NOMO-1 treated with dmso at 0.1 percent for 144 hours (cell line): ENCODE data around the gene SLC2A6.

Source experiments
- DNase-seq: peaks from one replicate; lab custom pipeline; 2025; ENCODE audit not compliant: unreplicated experiment; lab: John Stamatoyannopoulos, UW

SLC2A6 gene

GRCh38 chr9:133516256-133516960 is 37.5 kb upstream of the SLC2A6 start:
- no peak for DNase-seq

DNA sequence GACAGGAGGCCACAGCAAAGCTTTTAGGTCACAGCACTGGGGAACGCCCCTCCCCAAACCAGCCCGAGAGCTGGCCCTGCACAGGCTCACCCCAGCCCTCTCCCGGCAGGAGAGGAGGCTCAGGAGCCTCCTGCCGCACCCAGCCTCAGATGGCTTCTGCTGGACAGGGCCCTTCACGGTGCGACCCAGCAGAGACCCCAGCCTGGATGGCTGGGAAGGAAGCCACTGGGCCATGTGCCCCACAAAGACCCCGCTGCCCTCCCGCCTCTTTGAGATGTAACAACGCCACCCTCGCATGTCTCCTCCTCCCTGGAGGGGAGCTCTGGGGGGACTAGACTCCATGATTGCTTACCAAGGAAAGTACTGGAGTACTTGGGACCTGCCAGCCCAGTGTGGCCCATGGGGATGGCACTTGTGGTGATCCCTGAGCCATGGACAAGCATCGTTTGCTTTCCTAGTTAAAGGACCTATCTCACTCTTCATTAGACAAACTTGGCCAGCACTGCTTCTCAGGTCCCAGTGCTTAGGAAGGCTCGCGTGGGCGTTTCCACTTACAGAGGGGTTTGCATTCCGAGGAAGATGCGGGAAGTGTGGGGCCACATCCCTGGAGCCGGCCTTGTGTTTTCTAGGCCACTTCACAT is 36.8 kb upstream of the SLC2A6 start:
- no peak for DNase-seq

GRCh38 chr9:133515240-133515610 is 36.3 kb upstream of the SLC2A6 start:
- no peak for DNase-seq

DNA sequence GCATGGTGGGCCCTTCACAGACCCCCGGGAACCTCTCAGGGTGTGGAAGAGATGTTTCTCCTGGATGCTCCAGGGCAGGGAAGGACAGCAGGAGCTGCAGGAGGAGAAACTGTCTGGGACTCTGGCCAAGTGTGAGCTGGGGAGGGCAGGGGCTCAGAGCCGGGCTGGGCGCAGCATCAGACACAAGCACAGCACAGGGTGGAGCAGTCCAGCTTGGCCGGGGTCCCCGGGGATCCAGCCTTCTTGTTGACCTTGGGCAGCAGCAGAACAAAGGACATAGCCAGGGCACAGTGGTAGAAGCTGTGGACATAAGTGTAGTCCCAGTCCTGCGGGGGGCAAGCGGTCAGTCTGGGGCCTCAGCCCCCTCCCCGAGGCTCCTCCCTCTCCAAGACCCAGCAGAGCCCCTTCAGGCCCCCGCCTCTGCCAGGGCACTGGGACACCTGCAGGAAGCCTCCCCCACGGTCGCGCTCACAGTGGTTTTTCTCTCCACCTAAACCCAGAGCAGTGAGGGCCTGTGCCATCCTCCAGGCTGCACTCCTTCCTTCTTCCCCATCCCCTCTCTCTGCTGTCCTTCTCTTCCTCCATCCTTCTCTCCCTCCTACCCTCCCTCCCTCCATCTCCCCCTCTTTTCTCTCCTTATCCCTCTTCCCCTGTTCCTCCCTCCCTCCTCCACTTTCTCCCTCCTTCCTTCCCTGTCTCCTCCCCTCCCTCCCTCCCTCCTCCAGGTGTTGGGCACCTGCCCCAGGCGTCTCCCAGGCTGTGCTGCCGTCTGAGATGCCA is 35.8 kb upstream of the SLC2A6 start:
- DNase-seq = no peak

DNA sequence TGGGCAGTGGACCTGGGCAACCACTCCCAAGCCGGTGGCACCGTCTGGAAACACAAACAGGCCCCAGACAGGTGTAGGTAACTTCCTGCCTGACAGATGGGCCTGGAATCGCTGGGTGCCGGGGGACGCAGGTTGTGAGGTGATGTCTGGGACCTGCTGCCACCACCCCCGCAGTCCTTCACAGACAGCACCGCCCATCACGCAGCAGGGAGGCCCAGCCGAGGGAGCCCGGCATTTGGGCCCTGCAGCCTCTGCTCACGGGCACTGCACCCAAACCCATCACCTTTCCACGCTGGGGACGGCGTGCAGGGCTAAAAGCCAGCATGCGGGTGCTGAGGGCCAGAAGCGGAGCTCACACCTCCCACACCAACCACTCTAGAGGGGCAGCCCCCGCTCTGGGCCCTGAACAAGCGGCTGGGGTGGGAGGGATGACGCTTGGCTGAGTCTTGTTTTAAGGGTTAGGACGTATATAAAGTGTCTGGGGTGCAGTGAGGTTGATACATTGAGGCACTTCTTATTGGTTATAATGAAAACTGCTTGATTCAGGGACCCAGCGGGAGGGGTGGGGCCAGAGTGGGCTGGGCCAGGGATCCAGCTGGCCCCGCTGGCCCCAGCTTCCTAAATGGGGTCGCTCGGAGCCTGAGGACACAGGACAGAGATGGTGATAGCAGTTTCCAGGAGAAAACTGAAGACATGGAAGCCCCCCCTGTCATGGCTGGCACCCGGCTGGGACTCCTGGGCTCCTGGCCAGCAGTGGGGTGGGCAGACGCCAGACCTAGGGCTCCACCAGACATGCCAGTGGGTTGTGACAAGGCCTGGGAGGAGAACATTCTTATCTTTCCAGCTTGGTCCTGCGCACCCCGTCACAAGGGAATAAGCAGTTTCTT is 34.6 kb upstream of the SLC2A6 start:
- DNase-seq = no peak

GRCh38 chr9:133512253-133513213 is 33.6 kb upstream of the SLC2A6 start:
- DNase-seq = no peak

DNA sequence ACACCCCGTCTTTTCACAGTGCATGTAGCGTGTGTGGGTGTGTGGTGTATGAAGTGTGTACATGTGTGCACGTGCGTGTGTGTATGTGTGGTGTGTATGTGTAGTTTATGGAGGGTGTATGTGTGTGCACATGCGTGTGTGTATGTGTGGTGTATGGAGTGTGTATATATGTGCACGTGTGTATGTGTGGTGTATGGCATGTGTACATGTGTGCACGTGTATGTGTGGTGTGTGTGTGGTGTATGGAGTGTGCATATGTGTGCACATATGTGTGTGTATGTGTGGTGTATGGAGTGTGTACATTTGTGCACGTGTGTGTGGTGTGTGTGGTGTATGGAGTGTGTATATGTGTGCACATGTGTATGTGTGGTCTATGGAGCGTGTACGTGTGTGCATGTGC is 32.7 kb upstream of the SLC2A6 start:
- DNase-seq = no peak

- no peak for DNase-seq
Observed at GRCh38 chr9:133510926-133511505, 32.1 kb upstream of the SLC2A6 start.

- DNase-seq = no peak
Observed at GRCh38 chr9:133509179-133510083, 30.5 kb upstream of the SLC2A6 start.

- no peak for DNase-seq
Observed at GRCh38 chr9:133508046-133508445, 29.1 kb upstream of the SLC2A6 start.

DNA sequence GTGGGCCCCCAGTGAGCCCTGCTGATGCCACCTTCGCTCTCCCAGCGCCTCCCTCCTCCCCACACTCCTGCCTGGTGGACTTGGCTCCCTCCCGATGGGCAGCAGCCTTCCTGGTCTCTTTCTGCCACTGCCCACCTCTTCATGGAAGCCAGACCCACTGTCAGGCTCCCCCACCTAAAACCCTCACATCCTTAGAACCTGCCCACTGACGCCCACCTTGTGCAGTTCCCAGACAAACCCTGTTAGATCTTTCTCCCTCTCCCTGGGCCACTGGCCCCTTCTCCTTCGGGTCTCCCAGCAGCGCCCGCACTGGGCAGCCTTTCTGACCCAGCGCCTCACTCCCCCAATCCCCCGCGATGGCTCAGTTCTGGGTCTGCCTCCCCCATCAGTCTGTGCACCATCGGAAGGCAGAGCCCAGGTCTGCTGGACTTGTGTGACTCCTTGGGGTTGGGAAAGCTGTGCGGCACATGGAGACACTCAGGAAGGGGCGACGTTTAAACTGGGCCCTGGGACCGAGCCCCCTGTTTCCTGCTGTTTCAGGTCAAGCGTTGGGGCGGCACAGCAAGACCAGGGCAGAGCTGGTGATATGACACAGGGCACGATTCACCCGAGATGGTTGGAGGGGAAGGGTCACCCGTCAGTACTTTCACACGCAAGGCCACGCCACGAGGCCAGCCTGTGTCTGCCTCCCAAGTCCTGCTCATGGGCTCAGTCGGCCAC is 28.5 kb upstream of the SLC2A6 start:
- no peak for DNase-seq

DNA sequence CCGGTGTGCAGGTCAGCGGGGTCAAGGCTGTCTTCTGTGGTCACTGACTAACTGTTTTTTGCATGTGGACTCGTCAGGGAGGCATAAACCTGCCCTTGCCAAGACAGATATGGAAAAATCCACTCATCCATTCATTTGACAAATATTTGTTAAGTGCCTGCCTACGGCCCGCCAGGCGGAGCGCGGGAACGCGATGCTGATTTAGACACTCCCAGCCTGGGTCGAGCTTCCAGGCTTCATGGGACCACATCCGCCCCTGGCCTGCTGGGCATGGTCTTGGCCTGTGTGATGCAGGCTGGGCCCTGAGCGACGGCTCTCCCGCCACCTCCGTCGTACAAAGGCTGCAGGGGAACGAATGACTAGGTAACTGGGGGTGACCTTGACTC is 27.7 kb upstream of the SLC2A6 start:
- DNase-seq = no peak

GRCh38 chr9:133505901-133506652 is 27.2 kb upstream of the SLC2A6 start:
- DNase-seq = no peak

DNA sequence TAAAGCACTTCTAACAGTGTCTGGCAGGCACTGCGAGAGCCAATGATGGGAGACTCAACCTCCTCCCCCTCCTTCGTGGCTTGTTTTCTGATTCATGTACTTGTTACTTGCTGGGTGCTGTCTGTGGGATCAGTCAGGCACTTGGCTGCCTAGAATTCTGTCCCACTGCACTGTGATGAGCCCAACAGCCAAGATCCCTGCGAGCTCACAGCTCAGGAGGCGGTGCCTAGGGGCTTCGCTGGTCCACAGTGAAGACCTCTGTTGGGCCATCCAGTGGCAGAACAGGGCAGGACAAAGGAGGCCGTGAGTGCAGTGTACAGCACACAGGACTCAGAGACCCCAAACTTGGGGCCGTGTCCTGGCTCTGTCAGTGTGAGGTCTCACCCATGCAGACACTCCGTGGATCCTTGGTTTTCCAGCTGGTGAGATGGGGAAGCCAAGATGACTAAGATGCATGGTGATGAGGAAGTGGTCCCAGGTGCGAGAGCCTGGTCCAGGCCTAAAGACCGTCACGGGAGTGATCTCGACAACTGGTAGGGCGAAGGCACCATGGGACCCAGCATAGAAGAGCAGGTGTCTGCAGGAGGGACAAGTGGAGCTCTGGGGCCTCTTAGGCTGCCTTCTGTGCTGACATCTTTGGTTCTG is 26.4 kb upstream of the SLC2A6 start:
- DNase-seq = no peak

DNA sequence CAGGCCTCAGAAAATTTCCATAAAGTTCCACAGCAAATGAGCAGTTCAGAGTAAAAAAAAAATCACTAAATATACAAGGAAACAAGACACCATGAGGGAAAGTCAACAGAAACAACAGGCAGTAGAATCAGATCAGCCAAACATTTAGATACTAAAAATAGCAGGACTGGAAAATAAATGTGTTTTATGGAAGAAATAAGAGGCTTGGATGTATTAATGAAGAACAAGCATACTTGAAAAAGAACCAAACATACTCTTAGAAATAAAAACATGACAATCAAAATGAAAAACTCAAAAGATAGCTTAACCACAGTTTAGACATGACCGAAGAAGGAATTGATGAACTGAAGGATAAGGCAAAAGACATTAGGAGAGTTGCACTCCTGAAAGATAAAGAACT is 23.2 kb upstream of the SLC2A6 start:
- no peak for DNase-seq

DNA sequence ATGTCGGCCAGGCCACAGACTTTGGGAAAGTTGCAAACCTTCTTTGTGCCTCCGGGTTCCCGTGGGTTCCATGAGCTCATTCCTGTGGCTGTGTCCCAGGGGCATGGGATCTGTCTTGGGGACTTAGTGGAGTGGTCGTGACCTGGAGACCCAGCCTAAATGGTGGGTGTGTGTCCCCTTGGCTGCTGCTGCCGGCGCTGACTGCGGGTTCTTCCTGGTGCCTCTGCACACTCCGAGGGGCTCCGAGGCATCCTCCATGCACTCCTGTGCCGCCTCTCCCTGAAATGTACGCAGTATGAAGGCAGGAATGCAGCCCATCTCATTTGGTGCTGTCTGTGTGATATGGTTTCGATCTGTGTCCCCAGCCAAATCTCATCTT is 21.0 kb upstream of the SLC2A6 start:
- no peak for DNase-seq
